Measurements from ENCODE around the gene TMEM117.
"Not testable (repeated sequence)": the region's sequence is repeated elsewhere in the genome, so short reads cannot be mapped to it uniquely, and the experiment has no call there.

Gene TMEM117

GRCh38 chr12:44029194-44029593 is 193.3 kb downstream of the TMEM117 start:
- no peak for DNase-seq

- no peak for DNase-seq
These were observed 195.7 kb downstream of the TMEM117 start for GRCh38 chr12:44031472-44032185.

- no peak for DNase-seq
These were observed 199.0 kb downstream of the TMEM117 start for GRCh38 chr12:44034906-44035305.

GRCh38 chr12:44036875-44037443 is 201.1 kb downstream of the TMEM117 start:
- no peak for DNase-seq

GRCh38 chr12:44038411-44038810 is 202.5 kb downstream of the TMEM117 start:
- no peak for DNase-seq

GRCh38 chr12:44044491-44044890 is 208.6 kb downstream of the TMEM117 start:
- not testable (repeated sequence) for DNase-seq

- DNase-seq = no peak
These were observed 211.0 kb downstream of the TMEM117 start for GRCh38 chr12:44046732-44047417.

GRCh38 chr12:44052554-44052953 is 216.7 kb downstream of the TMEM117 start:
- DNase-seq = no peak

GRCh38 chr12:44053549-44054127 is 217.8 kb downstream of the TMEM117 start:
- peak; percentile 40 for DNase-seq

- no peak for DNase-seq
These were observed 218.4 kb downstream of the TMEM117 start for GRCh38 chr12:44054281-44054680.

GRCh38 chr12:44058366-44058765 is 222.5 kb downstream of the TMEM117 start:
- DNase-seq = no peak

GRCh38 chr12:44059476-44059875 is 223.6 kb downstream of the TMEM117 start:
- no peak for DNase-seq

- DNase-seq = no peak
These were observed 227.8 kb downstream of the TMEM117 start for GRCh38 chr12:44063671-44064070.

GRCh38 chr12:44076871-44077270 is 241.0 kb downstream of the TMEM117 start:
- DNase-seq = no peak

- no peak for DNase-seq
These were observed 241.4 kb downstream of the TMEM117 start for GRCh38 chr12:44077294-44077693.

- DNase-seq = no peak
These were observed 242.4 kb downstream of the TMEM117 start for GRCh38 chr12:44078273-44078672.

GRCh38 chr12:44088647-44089046 is 252.8 kb downstream of the TMEM117 start:
- no peak for DNase-seq

- DNase-seq = no peak
These were observed 256.2 kb downstream of the TMEM117 start for GRCh38 chr12:44091948-44092606.

- no peak for DNase-seq
These were observed 262.9 kb downstream of the TMEM117 start for GRCh38 chr12:44098786-44099185.

- DNase-seq = no peak
These were observed 263.6 kb downstream of the TMEM117 start for GRCh38 chr12:44099486-44099885.

GRCh38 chr12:44100264-44100663 is 264.4 kb downstream of the TMEM117 start:
- DNase-seq = no peak

- no peak for DNase-seq
These were observed 265.6 kb downstream of the TMEM117 start for GRCh38 chr12:44101475-44101874.

- DNase-seq = no peak
These were observed 279.0 kb downstream of the TMEM117 start for GRCh38 chr12:44114906-44115305.
